Activated CD4-positive, alpha-beta T cell treated with anti-CD3 and anti-CD28 coated beads for 1 hour (primary cell): ENCODE results near the gene ARRDC3.

Experiments
- DNase-seq: peaks from one replicate; pipeline ENCODE4 v3.0.0-alpha.2; 2020

ARRDC3 gene

GRCh38 chr5:91384671-91385430, 1.7 kb upstream of the ARRDC3 start:
- no peak for DNase-seq

DNA sequence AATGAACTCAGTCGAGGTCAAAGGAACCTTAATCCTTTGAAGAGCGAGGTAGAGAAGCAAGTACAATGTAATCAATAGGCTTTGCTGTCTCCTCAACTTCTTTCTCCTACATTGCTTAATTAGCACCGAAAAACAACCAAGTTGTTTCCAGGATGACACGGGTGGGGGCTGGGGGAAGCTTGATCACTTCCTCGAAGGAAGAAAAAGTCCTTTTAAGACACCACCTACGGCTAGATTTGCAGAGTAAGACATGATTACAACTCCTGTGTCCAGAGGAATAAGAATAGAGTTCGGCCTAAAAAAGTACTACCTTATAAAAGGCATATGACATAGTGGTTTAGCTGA, 811 bp upstream of the ARRDC3 start:
- DNase-seq: no peak

GRCh38 chr5:91382530-91383026, 539 bp downstream of the ARRDC3 start:
- no peak for DNase-seq

- peak; percentile 51 for DNase-seq
Measured at GRCh38 chr5:91381774-91382359, 1.2 kb downstream of the ARRDC3 start.

DNA sequence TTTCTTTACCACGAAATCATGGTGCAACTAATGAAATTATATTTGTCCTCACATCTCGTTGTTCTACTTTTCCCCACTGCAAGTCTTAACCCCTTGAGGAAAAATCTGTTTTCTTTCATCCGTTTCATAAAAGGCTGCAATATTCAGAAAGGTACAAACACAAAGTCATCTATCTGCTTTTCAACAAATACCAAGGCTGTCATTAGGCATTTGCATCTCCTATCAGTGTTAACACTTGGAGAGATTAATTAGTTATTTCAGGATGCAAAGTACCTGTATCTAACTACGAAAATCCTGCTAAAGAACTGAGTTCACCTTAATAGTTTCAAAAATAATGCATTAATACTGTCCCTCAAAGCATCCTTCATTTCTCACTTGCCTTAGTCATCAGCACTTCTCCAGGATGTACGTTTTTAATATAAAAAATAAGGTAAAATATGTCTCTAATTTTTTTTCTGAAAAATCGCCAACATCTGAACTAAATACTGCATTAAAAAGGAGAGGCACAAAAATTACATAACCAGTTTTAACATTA, 1.8 kb downstream of the ARRDC3 start:
- no peak for DNase-seq

- peak; percentile 95 for DNase-seq
Measured at GRCh38 chr5:91380491-91381238, 2.5 kb downstream of the ARRDC3 start.

- DNase-seq: peak; percentile 90
Measured at GRCh38 chr5:91379914-91380490, 3.1 kb downstream of the ARRDC3 start.

DNA sequence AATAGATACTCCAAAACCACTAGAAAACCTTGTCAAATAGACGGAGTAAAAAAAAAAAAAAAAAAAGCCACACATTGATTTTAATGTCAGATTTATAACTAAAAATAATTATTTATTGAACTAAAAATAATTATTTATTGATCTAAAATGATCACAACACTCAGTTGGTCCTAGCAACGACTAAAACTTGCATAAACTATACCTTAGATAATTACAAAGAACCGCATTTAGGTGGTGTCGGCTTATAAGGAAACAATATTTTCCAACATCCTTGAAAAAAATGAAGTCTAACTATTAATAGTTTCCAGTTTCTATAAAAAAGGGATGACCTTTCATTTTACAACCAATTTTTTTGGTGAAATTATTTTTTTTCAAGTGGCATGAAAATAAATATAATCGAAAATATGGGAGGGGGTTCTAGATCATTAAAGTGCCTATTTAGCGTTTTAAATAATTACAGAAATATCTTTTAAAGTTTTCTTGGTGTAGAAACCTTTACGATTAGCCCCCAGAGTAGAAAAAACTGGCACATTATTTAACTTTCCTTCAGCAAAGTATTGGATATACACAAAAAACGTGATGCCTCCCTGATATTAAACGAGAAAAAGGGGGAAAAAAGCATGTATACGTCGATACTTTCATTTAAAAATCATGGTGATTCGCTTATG, 3.7 kb downstream of the ARRDC3 start:
- DNase-seq: no peak

GRCh38 chr5:91378752-91379211, 4.3 kb downstream of the ARRDC3 start:
- no peak for DNase-seq

DNA sequence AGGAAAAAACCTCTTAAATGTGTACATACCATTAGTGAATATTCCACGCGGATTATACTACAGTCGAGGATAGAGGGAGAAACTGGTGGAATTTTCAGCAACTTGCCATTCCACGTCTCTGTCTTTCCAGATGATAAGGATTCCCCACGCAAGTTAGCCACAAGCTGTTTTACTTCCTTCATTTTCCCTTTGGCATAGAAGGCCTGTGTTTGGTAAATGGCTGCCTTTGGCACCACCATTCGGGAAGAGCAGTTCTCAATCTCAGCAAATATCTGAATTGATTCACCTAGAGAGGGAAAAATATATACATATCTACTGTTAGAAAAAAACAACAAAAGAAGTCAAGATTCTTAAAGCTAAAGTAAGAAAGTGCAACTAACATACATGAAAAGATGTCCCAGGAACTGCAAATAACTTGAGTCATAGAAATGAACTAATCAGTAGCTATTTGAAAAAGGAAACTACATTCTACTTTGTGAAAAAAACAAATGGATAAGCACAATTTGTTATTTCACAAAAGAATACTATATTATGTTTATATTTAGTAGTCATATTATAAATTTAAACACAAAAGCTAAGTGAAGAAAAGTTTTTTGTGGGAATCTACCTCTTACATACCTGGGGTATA, 8.1 kb downstream of the ARRDC3 start:
- DNase-seq: no peak

DNA sequence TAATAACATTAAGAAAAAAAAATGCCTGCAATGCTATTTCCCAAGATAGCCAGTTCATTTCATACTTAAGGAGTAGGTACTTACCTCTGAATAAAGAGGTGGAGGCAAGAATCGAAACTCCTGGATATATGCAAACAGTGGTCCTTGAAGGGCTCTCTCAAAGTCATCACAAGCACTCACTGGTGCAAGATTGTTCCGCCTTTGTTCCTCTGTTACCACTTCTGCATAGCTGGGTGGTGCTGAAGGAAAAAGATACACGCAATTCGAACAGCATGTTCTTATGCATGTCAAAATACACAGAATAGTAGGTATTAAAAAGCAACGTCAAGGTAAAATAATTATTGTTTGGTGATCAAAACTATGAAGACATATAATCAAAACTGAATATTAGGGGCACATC, 9.5 kb downstream of the ARRDC3 start:
- DNase-seq: no peak

- no peak for DNase-seq
Measured at GRCh38 chr5:91373006-91373405, 10.1 kb downstream of the ARRDC3 start.

- DNase-seq: no peak
Measured at GRCh38 chr5:91369480-91369879, 13.6 kb downstream of the ARRDC3 start.

DNA sequence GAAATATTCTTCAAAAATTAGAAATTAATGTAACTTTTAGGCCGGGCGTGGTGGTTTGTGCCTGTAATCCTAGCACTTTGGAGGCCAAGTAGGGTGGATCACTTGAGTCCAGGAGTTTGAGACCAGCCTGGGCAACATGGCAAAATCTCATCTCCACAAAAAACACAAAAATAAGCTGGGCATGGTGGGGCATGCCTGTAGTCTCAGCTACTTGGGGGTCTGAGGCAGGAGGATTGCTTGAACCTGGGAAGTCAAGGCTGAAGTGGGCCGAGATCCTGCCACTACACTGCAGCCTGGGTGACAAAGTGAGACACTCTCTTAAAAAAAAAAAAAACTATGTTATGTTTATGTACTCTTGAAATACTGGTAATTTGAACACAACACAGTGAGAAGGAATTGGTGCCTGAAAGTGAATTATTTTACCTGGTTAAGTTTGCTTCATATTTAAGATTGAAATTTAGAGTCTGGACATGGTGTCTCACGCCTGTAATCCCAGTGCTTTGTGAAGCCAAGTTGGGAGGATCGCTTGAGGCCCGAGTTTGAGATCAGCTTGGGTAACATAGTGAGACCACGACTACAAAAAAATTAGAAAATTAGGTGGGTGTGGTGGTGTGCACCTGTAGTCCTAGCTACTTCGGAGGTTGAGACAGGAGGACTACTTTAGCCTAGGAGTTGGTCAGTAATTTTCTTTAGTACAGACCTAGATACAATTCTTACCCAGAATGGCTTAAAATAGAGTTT, 15.0 kb downstream of the ARRDC3 start:
- DNase-seq: no peak

DNA sequence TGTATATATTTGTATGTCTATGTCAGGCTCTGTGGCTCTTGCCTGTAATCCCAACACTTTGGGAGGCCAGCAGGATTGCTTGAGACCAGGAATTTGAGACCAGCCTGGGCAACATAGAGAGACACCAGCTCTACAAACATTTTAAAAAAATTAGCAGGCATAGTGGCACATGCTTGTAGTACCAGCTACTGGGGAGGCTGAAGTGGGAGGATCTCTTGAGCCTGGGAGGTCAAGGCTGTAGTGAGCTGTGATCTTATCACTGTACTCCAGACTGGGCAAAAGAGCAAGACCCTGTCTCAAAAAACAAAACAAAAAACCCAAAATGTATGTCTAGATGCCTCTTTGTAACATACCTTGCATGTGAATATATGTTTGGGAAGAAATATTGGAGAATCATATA, 15.8 kb downstream of the ARRDC3 start:
- DNase-seq: no peak

GRCh38 chr5:91366551-91366950, 16.6 kb downstream of the ARRDC3 start:
- no peak for DNase-seq

DNA sequence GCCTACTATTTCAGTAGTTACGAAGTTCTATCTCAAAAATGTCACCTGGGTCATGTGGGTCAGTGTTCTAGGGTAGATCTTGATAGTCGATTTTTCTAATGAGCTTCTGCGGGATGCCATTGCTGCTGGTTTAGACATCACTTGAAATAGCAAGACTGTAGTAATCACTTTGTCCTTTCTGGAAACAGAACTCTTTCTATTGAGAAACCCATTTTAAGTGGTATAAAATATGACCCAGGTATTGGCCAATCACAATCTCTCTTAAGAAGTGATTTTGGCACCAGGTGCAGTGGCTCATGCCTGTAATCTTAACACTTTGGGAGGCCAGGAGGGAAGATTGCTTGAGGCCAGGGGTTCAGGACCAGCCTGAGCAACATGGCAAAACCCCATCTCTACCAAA, 17.6 kb downstream of the ARRDC3 start:
- DNase-seq: no peak

DNA sequence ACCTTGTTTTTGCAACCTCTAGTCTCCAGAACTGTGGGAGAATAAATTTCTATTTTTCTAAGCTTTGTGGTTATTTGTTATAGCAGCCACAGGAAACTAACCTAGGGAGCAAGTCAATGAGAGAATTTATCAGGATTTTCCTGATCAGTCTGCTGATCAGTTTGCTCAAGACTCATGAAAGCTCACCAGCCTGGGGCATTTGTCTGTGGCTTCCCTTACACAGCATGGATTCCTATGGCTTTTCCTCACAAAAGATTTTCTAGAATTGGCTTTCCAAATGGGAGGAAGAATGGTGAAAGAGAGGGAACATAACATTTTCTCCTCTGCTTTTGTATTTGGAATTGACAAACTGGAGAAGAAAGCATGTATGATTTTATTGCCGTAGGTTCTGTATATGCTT, 20.2 kb downstream of the ARRDC3 start:
- no peak for DNase-seq

- no peak for DNase-seq
Measured at GRCh38 chr5:91361790-91362189, 21.3 kb downstream of the ARRDC3 start.

- no peak for DNase-seq
Measured at GRCh38 chr5:91361055-91361701, 21.9 kb downstream of the ARRDC3 start.
